IMR-90 (cell line): ENCODE results near the gene AQP12B. TPM values are rescaled to one million over a fixed set of nuclear protein-coding genes. Genes with fewer than 3 reads are reported as not detected.

Source experiments
- microRNA-seq, 2 experiments: library from miRNA; stranded (forward) in 1 of 2; unstranded in 1 of 2; fragments of 10-50 nt in 1 of 2; fragments of <30 nt in 1 of 2; gene quantifications in 1 of 2; microRNA quantifications in 1 of 2; one replicate each; pipeline versions ENCODE3 to v1.1.0; 2013 to 2020; ENCODE audit not compliant: insufficient read depth in 1 of 2, insufficient read length in 1 of 2, unreplicated experiment in 1 of 2
- polyA plus RNA-seq, 3 experiments: library from polyadenylated mRNA; depleted of rRNA; stranded (reverse); fragments of >200 nt; gene quantifications; 2 replicates each; pipeline ENCODE4 v1.2.3, GENCODE V29; 2012; ENCODE audit warnings: low replicate concordance in 1 of 3
- small RNA-seq, 5 experiments: library from RNA; depleted of rRNA; stranded (forward); fragments of <200 nt; gene quantifications; one replicate each; pipeline ENCODE3, GENCODE V24; 2012
- total RNA-seq: library from RNA; depleted of rRNA; stranded (reverse); fragments of >200 nt; gene quantifications from 2 replicates; pipeline ENCODE4 v1.2.3, GENCODE V29; 2012; rRNA removed

Gene AQP12B
- total and polyA plus RNA-seq, 2 of the 4 experiments (the other 2 are of a cell fraction): not detected

Small RNA genes lying within 50 kb of the gene (microRNA-seq; reads per million reads assigned to microRNA genes)
- not detected for gene AC011298.3 (ENCODE audit: insufficient read depth, insufficient read length)

Small RNA genes lying within 50 kb of the gene (small RNA-seq; reads per million reads assigned to genes)
- 0 reads per million in 5 experiments for gene AC011298.3

Other genes with a start within 250 kb of the AQP12B start
- 16.0 and 18.6 TPM in 2 replicates for gene GPC1, start 247.2 kb downstream of the AQP12B start, total RNA-seq
- 211 and 222 TPM in 2 replicates for gene GPC1, start 247.2 kb downstream of the AQP12B start, polyA plus RNA-seq (2012; rRNA removed)
- gene ANKMY1, start 124.9 kb downstream of the AQP12B start, total RNA-seq: 2.9 and 3.3 TPM in 2 replicates
- 4.1 and 5.5 TPM in 2 replicates for gene ANKMY1, start 124.9 kb downstream of the AQP12B start, polyA plus RNA-seq (2012; rRNA removed)
- gene DUSP28, start 122.5 kb downstream of the AQP12B start, total RNA-seq: 1.1 and 2.5 TPM in 2 replicates
- gene DUSP28, start 122.5 kb downstream of the AQP12B start, polyA plus RNA-seq (2012; rRNA removed): 3.3 TPM in 2 replicates
- 3.8 and 3.9 TPM in 2 replicates for gene RNPEPL1, start 114.4 kb downstream of the AQP12B start, total RNA-seq
- gene RNPEPL1, start 114.4 kb downstream of the AQP12B start, polyA plus RNA-seq (2012; rRNA removed): 15.9 and 18.7 TPM in 2 replicates
- 5.6 and 6.3 TPM in 2 replicates for gene CAPN10, start 96.2 kb downstream of the AQP12B start, total RNA-seq
- gene CAPN10, start 96.2 kb downstream of the AQP12B start, polyA plus RNA-seq (2012; rRNA removed): 20.9 and 27.4 TPM in 2 replicates
- 0.28 TPM in 1 of 2 replicates, not detected in the other for gene GPR35, start 57.4 kb downstream of the AQP12B start, total RNA-seq
- 0.31 and 0.42 TPM in 2 replicates for gene GPR35, start 57.4 kb downstream of the AQP12B start, polyA plus RNA-seq (2012; rRNA removed)
- gene AQP12A, start 9.0 kb upstream of the AQP12B start, total RNA-seq: not detected in 2 replicates
- gene AQP12A, start 9.0 kb upstream of the AQP12B start, polyA plus RNA-seq (2012; rRNA removed): not detected in 2 replicates
- gene KIF1A, start 137.3 kb upstream of the AQP12B start, total RNA-seq: under 0.01 TPM in 1 of 2 replicates, not detected in the other
- not detected in 2 replicates for gene KIF1A, start 137.3 kb upstream of the AQP12B start, polyA plus RNA-seq (2012; rRNA removed)
- not detected in 2 replicates for gene AGXT, start 185.9 kb upstream of the AQP12B start, total RNA-seq
- gene AGXT, start 185.9 kb upstream of the AQP12B start, polyA plus RNA-seq (2012; rRNA removed): not detected in 2 replicates
- not detected in 2 replicates for gene MAB21L4, start 213.3 kb upstream of the AQP12B start, total RNA-seq
- not detected in 2 replicates for gene MAB21L4, start 213.3 kb upstream of the AQP12B start, polyA plus RNA-seq (2012; rRNA removed)
- gene CROCC2, start 223.5 kb upstream of the AQP12B start, total RNA-seq: not detected in 2 replicates
- gene CROCC2, start 223.5 kb upstream of the AQP12B start, polyA plus RNA-seq (2012; rRNA removed): not detected in 2 replicates